H1 (cell line): ENCODE data around the gene MTPN. TPM values are rescaled to one million over a fixed set of nuclear protein-coding genes. Genes with fewer than 3 reads are reported as not detected.

Experiments used
- CTCF ChIA-PET: fragments of 300-600 bp; sonication (Branson Sonifier 250); formaldehyde crosslinking; loops from one replicate; lab custom pipeline; 2021; ENCODE audit not compliant: partially characterized antibody; lab: Charles Lee
- POLR2A ChIA-PET: fragments of 300-600 bp; sonication (Branson Sonifier 250); formaldehyde crosslinking; loops from one replicate; lab custom pipeline; 2021; ENCODE audit warnings: inconsistent platforms; ENCODE audit not compliant: partially characterized antibody; lab: Charles Lee
- DNase-seq, 2 experiments: peaks; one replicate each; pipeline versions ENCODE4 v3.0.0 to v3.0.0-alpha.2; 2010 to 2022; ENCODE audit warnings: low spot score in 2 of 2, low read depth in 1 of 2, mixed read lengths in 1 of 2
- FAIRE-seq: peaks from 2 replicates; lab custom pipeline; 2011; peaks lifted over from hg19 to GRCh38; lab: Jason Lieb, UNC
- H2AFZ ChIP-seq: 2 replicates; pipeline ENCODE4 v1.8.1; 2012; ENCODE audit warnings: low read length, inconsistent platforms
- H2AK5ac ChIP-seq: 2 replicates; pipeline ENCODE4 v1.6.1; 2013; ENCODE audit warnings: low read depth, low read length
- H2BK120ac ChIP-seq: replicated peaks from 2 replicates; pipeline ENCODE3; 2013; ENCODE audit warnings: low read depth, low read length, inconsistent platforms
- H2BK12ac ChIP-seq: 2 replicates; pipeline ENCODE4 v1.6.1; 2013; ENCODE audit warnings: low read depth, low read length
- H2BK15ac ChIP-seq: 2 replicates; pipeline ENCODE4 v1.6.1; 2013; ENCODE audit warnings: low read length
- H2BK20ac ChIP-seq: 2 replicates; pipeline ENCODE4 v1.6.1; 2013; ENCODE audit warnings: low read length
- H2BK5ac ChIP-seq: 2 replicates; pipeline ENCODE4 v1.6.1; 2013; ENCODE audit warnings: low read depth, low read length
- H3K14ac ChIP-seq: 2 replicates; pipeline ENCODE4 v1.6.1; 2013; ENCODE audit warnings: inconsistent platforms; ENCODE audit not compliant: insufficient read length
- H3K18ac ChIP-seq: 2 replicates; pipeline ENCODE4 v1.6.1; 2013; ENCODE audit warnings: low read length; ENCODE audit errors: extremely low read depth
- H3K23ac ChIP-seq: 2 replicates; pipeline ENCODE4 v1.6.1; 2013; ENCODE audit warnings: inconsistent platforms; ENCODE audit not compliant: insufficient read length
- H3K23me2 ChIP-seq: 2 replicates; pipeline ENCODE4 v1.6.1; 2013; ENCODE audit warnings: low read depth, low read length
- H3K27ac ChIP-seq: 2 replicates; pipeline ENCODE4 v1.6.1; 2011; ENCODE audit warnings: low read depth, low read length, inconsistent platforms
- H3K27me3 ChIP-seq, 4 experiments: replicated peaks in 1 of 4; 1 replicate in 1 of 4; 2 replicates in 3 of 4; pipeline versions ENCODE4 v1.6.1 to v1.8.1; 2011 to 2013; ENCODE audit warnings: low read length in 3 of 4, mild to moderate bottlenecking in 3 of 4, inconsistent platforms in 2 of 4, mixed read lengths in 2 of 4, moderate library complexity in 1 of 4; ENCODE audit not compliant: control insufficient read depth in 3 of 4, insufficient read depth in 3 of 4; ENCODE audit errors: extremely low read depth in 1 of 4
- H3K36me3 ChIP-seq, 4 experiments: 2 replicates each; pipeline versions ENCODE4 v1.6.1 to v1.8.1; 2011 to 2013; ENCODE audit warnings: mild to moderate bottlenecking in 4 of 4, low read length in 3 of 4, moderate library complexity in 2 of 4, control low read depth in 1 of 4, inconsistent platforms in 1 of 4; ENCODE audit not compliant: insufficient read depth in 4 of 4, control insufficient read depth in 2 of 4
- H3K4ac ChIP-seq: replicated peaks from 2 replicates; pipeline ENCODE3; 2013; ENCODE audit warnings: low read length, low read depth, mixed read lengths, inconsistent platforms; ENCODE audit not compliant: insufficient read length
- H3K4me1 ChIP-seq, 4 experiments: replicated peaks in 1 of 4; 1 replicate in 1 of 4; 2 replicates in 3 of 4; pipeline versions ENCODE4 v1.6.1 to v1.8.1; 2011 to 2013; ENCODE audit warnings: low read length in 3 of 4, inconsistent platforms in 2 of 4, mixed read lengths in 1 of 4; ENCODE audit not compliant: insufficient read depth in 4 of 4, control insufficient read depth in 3 of 4
- H3K4me2 ChIP-seq, 2 experiments: 2 replicates each; pipeline versions ENCODE4 v1.6.1 to v1.8.1; 2011 to 2013; ENCODE audit warnings: low read depth in 2 of 2, low read length in 2 of 2, control low read depth in 1 of 2, inconsistent platforms in 1 of 2, mild to moderate bottlenecking in 1 of 2; ENCODE audit not compliant: insufficient read depth in 1 of 2
- H3K4me3 ChIP-seq, 4 experiments: fragments of 200-600, 300-600 bp in 1 of 4; sonication (generic), shearing (Covaris generic), sonication (Bioruptor Twin) in 1 of 4; 2 replicates each; pipeline versions ENCODE4 v1.5.1 to v1.8.1; 2011 to 2016; ENCODE audit warnings: low read length in 4 of 4, low read depth in 3 of 4, control low read depth in 2 of 4, inconsistent platforms in 2 of 4, mild to moderate bottlenecking in 2 of 4, mixed read lengths in 1 of 4, moderate library complexity in 1 of 4; ENCODE audit not compliant: insufficient read depth in 2 of 4; ENCODE audit errors: extremely low read depth in 1 of 4
- H3K56ac ChIP-seq: replicated peaks from 2 replicates; pipeline ENCODE3; 2013; ENCODE audit warnings: low read depth, mild to moderate bottlenecking, mixed read lengths, low read length, inconsistent platforms; ENCODE audit not compliant: insufficient read length
- H3K79me1 ChIP-seq: 2 replicates; pipeline ENCODE4 v1.6.1; 2013; ENCODE audit warnings: low read depth, low read length, control low read depth
- H3K79me2 ChIP-seq, 2 experiments: 2 replicates each; pipeline versions ENCODE4 v1.6.1 to v1.8.1; 2012 to 2013; ENCODE audit warnings: low read length in 2 of 2, mild to moderate bottlenecking in 2 of 2, inconsistent platforms in 1 of 2; ENCODE audit not compliant: insufficient read depth in 2 of 2, control insufficient read depth in 1 of 2
- H3K9ac ChIP-seq, 4 experiments: replicated peaks in 1 of 4; 1 replicate in 1 of 4; 2 replicates in 3 of 4; pipeline versions ENCODE4 v1.6.1 to v1.8.1; 2011 to 2013; ENCODE audit warnings: low read depth in 3 of 4, low read length in 3 of 4, control low read depth in 2 of 4, mild to moderate bottlenecking in 2 of 4, moderate library complexity in 2 of 4, inconsistent platforms in 1 of 4; ENCODE audit errors: extremely low read depth in 1 of 4
- H3K9me3 ChIP-seq, 2 experiments: 2 replicates each; pipeline versions ENCODE4 v1.6.1 to v1.8.1; 2012 to 2013; ENCODE audit warnings: mild to moderate bottlenecking in 2 of 2, moderate library complexity in 2 of 2, control low read depth in 1 of 2, inconsistent platforms in 1 of 2, low read depth in 1 of 2, low read length in 1 of 2, mixed read lengths in 1 of 2; ENCODE audit not compliant: insufficient read depth in 2 of 2
- H4K20me1 ChIP-seq, 2 experiments: replicated peaks in 1 of 2; 2 replicates each; pipeline versions ENCODE3 to v1.8.1; 2011 to 2013; ENCODE audit warnings: inconsistent platforms in 2 of 2, low read length in 2 of 2, mild to moderate bottlenecking in 1 of 2; ENCODE audit not compliant: insufficient read depth in 2 of 2, control insufficient read depth in 1 of 2
- H4K5ac ChIP-seq: 2 replicates; pipeline ENCODE4 v1.6.1; 2013; ENCODE audit warnings: low read length, low read depth, mixed read lengths, inconsistent platforms; ENCODE audit not compliant: insufficient read length
- H4K8ac ChIP-seq: 2 replicates; pipeline ENCODE4 v1.8.0; 2013; ENCODE audit warnings: mild to moderate bottlenecking, moderate library complexity, low read length, inconsistent platforms; ENCODE audit not compliant: insufficient read depth; ENCODE audit errors: extremely low read depth
- H4K91ac ChIP-seq: replicated peaks from 2 replicates; pipeline ENCODE3; 2013; ENCODE audit warnings: low read length, mixed read lengths, inconsistent platforms; ENCODE audit not compliant: insufficient read length
- BCL11A ChIP-seq, 2 experiments: IDR thresholded peaks; one replicate each; pipeline ENCODE4 v1.6.1; 2011; ENCODE audit warnings: low read depth in 2 of 2, low read length in 2 of 2, mild to moderate bottlenecking in 2 of 2
- POU5F1 ChIP-seq: IDR thresholded peaks from 2 replicates; pipeline ENCODE4 v1.6.1; 2011; ENCODE audit warnings: low read depth, mild to moderate bottlenecking, low read length, moderate library complexity
- YY1 ChIP-seq: IDR thresholded peaks from 2 replicates; pipeline ENCODE4 v1.6.1; 2011; ENCODE audit warnings: low read depth, mild to moderate bottlenecking, low read length
- WGBS, 2 experiments: shearing (Covaris generic) in 1 of 2; methylation state at CpG; one replicate each; pipeline versions ENCODE4 v1.1.6 to v1.1.7; 2013 to 2015; ENCODE audit warnings: low lambda C conversion rate in 2 of 2, mixed read lengths in 2 of 2, inconsistent platforms in 1 of 2, low coverage in 1 of 2, missing lambda C conversion rate in 1 of 2; ENCODE audit not compliant: insufficient replicate concordance in 2 of 2, insufficient coverage in 1 of 2, insufficient read length in 1 of 2; ENCODE audit errors: extremely low coverage in 1 of 2, missing lambda C conversion rate in 1 of 2; 5-methylcytosine and 5-hydroxymethylcytosine counted together
- polyA plus RNA-seq, 7 experiments: library from polyadenylated mRNA; depleted of rRNA in 3 of 7; stranded (reverse) in 5 of 7; unstranded in 2 of 7; fragments of >200 nt in 5 of 7; fragments of 200-250 nt in 2 of 7; gene quantifications; 1 replicate in 5 of 7; 2 replicates in 1 of 7; 4 replicates in 1 of 7; pipeline versions ENCODE4 v1.2.1 to v1.2.3, GENCODE V29; 2011 to 2013; ENCODE audit warnings: missing spikeins in 2 of 7, mixed read lengths in 2 of 7
- total RNA-seq: library from RNA; stranded (reverse); fragmentation: NEBNext Ultra II Directional; extraction: Animal tissue kit (Norgen Biotek cat#: 25700); gene quantifications from 2 replicates; pipeline ENCODE4 v1.2.1, GENCODE V29; 2021

The MTPN gene
- total and polyA plus RNA-seq, 2 of the 8 experiments (the other 6 are each of a cell fraction or from before 2014, with no cell fraction given), result 33.0 to 101 TPM

GRCh38 chr7:135930565-135931461, 46.3 kb downstream of the MTPN start:
- Histone ChIP-seq H3K4ac (peak overlapping the region; percentile 49), H4K8ac (no peak overlapping the region), H2BK15ac (no peak overlapping the region), H4K5ac (no peak overlapping the region), H3K23ac (no peak overlapping the region), H2BK5ac (no peak overlapping the region), H3K27me3 (no peaks in the 10 kb centered on the region), H3K79me1 (peaks cover 7% of the 10 kb centered on the region; the same call in 1 of the 2 replicates), H3K14ac (no peak overlapping the region), H3K27ac (no peak overlapping the region), H2BK12ac (no peak overlapping the region), H3K4me1 (peaks cover 3 to 14% (median 3%) of the 10 kb centered on the region in 4 experiments; a peak in 6 of 7 replicates), H3K4me2 (0 out of 4 replicates have a peak overlapping the region, but pooled peaks of 1 of the 2 experiments have one; percentile 20), H3K18ac (no peak overlapping the region), H3K56ac (no peak overlapping the region), H2BK20ac (no peak overlapping the region), H3K23me2 (no peaks in the 10 kb centered on the region), H4K20me1 (peaks cover 8% of the 10 kb centered on the region in 2 experiments), H2BK120ac (no peak overlapping the region), H3K9ac (no peak overlapping the region; a peak in 2 of 7 replicates), H2AFZ (no peak overlapping the region), H3K36me3 (peaks cover 0 to 10% (median 5%) of the 10 kb centered on the region in 4 experiments; a peak in 4 of 8 replicates), H3K79me2 (peaks cover 0 to 23% of the 10 kb centered on the region in 2 experiments; a peak in 3 of 4 replicates), H2AK5ac (no peak overlapping the region), H3K4me3 (no peak overlapping the region), H4K91ac (no peak overlapping the region), H3K9me3 (no peaks in the 10 kb centered on the region)
- peak; percentile 24 for FAIRE-seq
- TF ChIP-seq YY1 (no peak), BCL11A (IDR thresholded peaks at IDR 0.05; ENCODE audit: low read depth in 2 of 2, low read length in 2 of 2) (no peak), POU5F1 (peak; percentile 67; the same call in 1 of the 2 replicates)
- no peak for DNase-seq
- ChIA-PET POLR2A (no interaction called here), CTCF (interaction anchor here (0.8 to 1.4 kb wide), 3 partner anchors 9 to 220 kb away, joined by 3 to 8 read pairs (median 3); no protein-coding TSS in a partner anchor)
- 84% methylated on average over 9 of the region's 9 CpGs; no CpG with 5 or more reads in 1 of the 2 experiments for WGBS, 2 experiments
